GM10266 (cell line): ENCODE measurements around the gene CNTN4.

ENCODE experiments used
- DNase-seq: peaks from one replicate; pipeline ENCODE4 v3.0.0; 2012; ENCODE audit errors: extremely low spot score
- TF ChIP-seq, protein P1 (sequence below): IDR thresholded peaks from 2 replicates; pipeline ENCODE4 v1.5.1; 2012; ENCODE audit warnings: mild to moderate bottlenecking, low read depth; ENCODE audit not compliant: control insufficient read depth, insufficient read depth; ENCODE audit errors: missing control alignments

The CNTN4 gene

DNA sequence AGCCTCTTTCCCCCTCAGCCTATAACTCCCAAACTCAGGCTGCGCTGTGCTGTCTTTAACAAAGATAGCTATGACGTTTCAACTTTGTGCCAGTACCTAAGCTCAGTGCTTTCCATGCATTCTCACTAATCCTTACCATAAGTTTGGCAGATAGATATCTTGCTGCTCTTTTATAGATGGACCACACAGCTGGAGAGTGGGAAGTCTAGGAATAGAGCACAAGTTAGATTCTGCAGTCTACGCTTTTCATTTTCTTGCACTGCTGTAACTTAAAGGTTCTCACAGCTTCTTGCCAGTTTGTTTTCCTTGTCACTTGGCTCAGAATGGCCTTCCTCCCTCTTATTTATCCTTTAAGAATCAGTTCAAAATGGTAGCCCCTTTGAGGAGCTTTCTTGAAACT lies 468.8 kb downstream of the CNTN4 start:
- TF ChIP-seq, protein P1, sequence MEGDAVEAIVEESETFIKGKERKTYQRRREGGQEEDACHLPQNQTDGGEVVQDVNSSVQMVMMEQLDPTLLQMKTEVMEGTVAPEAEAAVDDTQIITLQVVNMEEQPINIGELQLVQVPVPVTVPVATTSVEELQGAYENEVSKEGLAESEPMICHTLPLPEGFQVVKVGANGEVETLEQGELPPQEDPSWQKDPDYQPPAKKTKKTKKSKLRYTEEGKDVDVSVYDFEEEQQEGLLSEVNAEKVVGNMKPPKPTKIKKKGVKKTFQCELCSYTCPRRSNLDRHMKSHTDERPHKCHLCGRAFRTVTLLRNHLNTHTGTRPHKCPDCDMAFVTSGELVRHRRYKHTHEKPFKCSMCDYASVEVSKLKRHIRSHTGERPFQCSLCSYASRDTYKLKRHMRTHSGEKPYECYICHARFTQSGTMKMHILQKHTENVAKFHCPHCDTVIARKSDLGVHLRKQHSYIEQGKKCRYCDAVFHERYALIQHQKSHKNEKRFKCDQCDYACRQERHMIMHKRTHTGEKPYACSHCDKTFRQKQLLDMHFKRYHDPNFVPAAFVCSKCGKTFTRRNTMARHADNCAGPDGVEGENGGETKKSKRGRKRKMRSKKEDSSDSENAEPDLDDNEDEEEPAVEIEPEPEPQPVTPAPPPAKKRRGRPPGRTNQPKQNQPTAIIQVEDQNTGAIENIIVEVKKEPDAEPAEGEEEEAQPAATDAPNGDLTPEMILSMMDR: no peak
- no peak for DNase-seq

DNA sequence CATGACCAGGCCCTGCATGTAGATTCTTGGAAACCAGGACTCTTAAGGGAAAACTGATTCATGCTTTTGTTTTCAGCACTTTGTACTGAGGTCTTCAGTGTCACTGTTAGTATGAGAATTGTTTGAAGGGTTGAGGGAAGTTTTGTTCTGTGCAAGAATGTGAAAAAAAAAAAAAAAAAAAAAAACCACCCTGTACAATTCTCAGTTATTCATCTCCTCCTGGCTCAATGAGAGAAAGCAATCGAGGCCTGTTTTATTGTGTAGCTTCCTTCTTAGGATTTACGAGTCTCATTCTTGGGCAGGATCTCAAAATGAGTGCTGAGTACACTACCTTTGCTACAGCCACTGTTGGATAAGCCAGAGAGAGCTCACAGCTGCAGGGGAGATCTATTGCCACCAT lies 469.5 kb downstream of the CNTN4 start:
- no peak for DNase-seq
- TF ChIP-seq, protein P1: no peak

GRCh38 chr3:2568929-2569328 lies 470.3 kb downstream of the CNTN4 start:
- TF ChIP-seq, protein P1: no peak
- no peak for DNase-seq

- TF ChIP-seq, protein P1: no peak
- no peak for DNase-seq
Measured at GRCh38 chr3:2577571-2577970, 478.9 kb downstream of the CNTN4 start.

DNA sequence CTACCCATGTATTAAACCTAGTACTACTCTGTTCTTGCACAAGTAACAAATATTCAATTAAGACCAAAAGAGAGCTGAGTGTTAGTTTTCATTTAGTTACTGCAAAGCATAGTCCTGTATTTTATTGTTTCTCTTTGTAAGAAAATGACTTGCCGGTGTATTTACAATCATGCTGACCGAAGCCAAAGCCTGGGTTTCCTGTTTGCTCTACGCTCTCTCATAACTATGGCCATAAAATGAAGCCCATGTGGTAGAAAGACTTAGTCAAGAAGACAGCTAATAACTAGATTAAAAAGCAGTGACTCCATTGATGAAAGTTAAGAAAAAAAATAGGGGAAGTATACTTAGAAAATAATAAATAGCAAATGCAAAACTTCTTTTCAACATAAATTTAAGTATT lies 479.9 kb downstream of the CNTN4 start:
- DNase-seq: no peak
- TF ChIP-seq, protein P1: no peak

DNA sequence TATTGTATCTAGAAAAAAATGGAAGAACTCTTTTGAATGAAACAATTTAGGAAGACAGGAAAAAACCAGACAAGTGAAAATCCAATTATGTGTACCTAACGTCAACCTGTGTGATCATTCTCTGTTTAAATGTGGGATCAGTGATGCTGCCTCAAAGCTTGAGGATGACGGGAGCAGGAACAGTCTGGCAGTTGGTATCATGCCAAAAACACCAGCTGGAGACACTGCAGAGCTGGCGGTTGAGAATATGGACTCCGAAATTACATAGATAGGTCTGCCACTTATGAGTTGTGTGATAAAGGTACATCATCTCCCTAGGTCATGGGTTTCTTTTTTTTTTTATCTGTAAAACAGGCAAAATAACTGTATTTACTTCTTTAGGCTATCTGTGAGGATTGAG lies 480.5 kb downstream of the CNTN4 start:
- DNase-seq: no peak
- TF ChIP-seq, protein P1: no peak

GRCh38 chr3:2583046-2583445 lies 484.4 kb downstream of the CNTN4 start:
- TF ChIP-seq, protein P1: no peak
- no peak for DNase-seq
